ENCODE measurements around the gene ANO4.

ANO4 gene

DNA sequence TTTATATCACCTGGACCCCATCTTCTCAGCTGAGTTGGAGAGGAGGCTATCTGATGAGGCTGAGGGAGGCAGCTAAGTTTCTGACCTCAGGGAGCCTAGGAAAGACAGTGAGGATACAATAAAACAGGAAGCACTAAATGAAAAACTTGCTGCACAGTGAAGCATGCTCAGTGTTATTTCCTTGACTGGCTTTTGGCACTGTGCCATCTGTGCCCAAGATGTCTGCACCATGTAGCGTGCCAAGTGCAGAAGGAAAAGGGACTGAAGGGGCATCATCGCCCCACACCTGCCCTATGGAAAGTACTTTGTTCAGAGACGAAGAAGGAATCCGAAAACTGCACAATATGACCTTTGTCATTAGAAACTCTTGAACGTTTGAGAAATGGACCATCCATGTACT is 102.7 kb downstream of the ANO4 start:
- TF ChIP-seq, protein P1, sequence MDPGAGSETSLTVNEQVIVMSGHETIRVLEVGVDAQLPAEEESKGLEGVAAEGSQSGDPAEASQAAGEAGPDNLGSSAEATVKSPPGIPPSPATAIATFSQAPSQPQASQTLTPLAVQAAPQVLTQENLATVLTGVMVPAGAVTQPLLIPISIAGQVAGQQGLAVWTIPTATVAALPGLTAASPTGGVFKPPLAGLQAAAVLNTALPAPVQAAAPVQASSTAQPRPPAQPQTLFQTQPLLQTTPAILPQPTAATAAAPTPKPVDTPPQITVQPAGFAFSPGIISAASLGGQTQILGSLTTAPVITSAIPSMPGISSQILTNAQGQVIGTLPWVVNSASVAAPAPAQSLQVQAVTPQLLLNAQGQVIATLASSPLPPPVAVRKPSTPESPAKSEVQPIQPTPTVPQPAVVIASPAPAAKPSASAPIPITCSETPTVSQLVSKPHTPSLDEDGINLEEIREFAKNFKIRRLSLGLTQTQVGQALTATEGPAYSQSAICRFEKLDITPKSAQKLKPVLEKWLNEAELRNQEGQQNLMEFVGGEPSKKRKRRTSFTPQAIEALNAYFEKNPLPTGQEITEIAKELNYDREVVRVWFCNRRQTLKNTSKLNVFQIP (CRISPR knock-in tag; IDR thresholded peaks at IDR 0.05; ENCODE audit: borderline replicate concordance, low read depth) = no peak
- TF ChIP-seq, protein P2, sequence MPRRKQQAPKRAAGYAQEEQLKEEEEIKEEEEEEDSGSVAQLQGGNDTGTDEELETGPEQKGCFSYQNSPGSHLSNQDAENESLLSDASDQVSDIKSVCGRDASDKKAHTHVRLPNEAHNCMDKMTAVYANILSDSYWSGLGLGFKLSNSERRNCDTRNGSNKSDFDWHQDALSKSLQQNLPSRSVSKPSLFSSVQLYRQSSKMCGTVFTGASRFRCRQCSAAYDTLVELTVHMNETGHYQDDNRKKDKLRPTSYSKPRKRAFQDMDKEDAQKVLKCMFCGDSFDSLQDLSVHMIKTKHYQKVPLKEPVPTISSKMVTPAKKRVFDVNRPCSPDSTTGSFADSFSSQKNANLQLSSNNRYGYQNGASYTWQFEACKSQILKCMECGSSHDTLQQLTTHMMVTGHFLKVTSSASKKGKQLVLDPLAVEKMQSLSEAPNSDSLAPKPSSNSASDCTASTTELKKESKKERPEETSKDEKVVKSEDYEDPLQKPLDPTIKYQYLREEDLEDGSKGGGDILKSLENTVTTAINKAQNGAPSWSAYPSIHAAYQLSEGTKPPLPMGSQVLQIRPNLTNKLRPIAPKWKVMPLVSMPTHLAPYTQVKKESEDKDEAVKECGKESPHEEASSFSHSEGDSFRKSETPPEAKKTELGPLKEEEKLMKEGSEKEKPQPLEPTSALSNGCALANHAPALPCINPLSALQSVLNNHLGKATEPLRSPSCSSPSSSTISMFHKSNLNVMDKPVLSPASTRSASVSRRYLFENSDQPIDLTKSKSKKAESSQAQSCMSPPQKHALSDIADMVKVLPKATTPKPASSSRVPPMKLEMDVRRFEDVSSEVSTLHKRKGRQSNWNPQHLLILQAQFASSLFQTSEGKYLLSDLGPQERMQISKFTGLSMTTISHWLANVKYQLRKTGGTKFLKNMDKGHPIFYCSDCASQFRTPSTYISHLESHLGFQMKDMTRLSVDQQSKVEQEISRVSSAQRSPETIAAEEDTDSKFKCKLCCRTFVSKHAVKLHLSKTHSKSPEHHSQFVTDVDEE (CRISPR knock-in tag; IDR thresholded peaks at IDR 0.05) = no peak
- TF ChIP-seq ZNF70 (CRISPR knock-in tag; IDR thresholded peaks at IDR 0.05) (no peak), GLIS3 (CRISPR knock-in tag; IDR thresholded peaks at IDR 0.05) (no peak), ZNF8 (CRISPR knock-in tag; IDR thresholded peaks at IDR 0.05) (no peak), BACH2 (CRISPR knock-in tag; IDR thresholded peaks at IDR 0.05; ENCODE audit: borderline replicate concordance) (no peak), ARNTL (CRISPR knock-in tag; IDR thresholded peaks at IDR 0.05; ENCODE audit: borderline replicate concordance, low read depth) (no peak), ZC3H10 (CRISPR knock-in tag; IDR thresholded peaks at IDR 0.05) (no peak)
- no peak for ATAC-seq

DNA sequence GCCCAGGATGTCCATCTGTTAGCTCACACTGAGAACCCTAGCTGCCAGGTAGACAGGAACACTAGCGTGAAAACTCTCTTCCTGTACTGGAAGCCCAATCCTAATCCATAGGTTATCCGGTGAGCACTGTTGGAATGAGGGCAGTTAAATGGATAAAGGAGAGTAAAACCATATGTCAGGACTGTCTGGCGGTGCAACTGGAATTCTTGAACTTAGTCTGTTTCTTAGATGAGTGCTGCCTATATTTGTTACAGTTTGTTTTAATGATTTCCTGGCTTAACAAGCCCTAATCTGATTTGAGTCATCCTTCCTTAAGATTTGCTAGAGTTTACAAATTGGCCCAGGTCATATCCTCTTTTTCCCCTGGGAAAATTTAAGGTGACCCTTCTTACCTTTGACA is 104.7 kb downstream of the ANO4 start:
- no peak for TF ChIP-seq ZC3H10 (CRISPR knock-in tag; IDR thresholded peaks at IDR 0.05)
- no peak for TF ChIP-seq OSR1 (CRISPR knock-in tag; IDR thresholded peaks at IDR 0.05)
- TF ChIP-seq SNAI2 (CRISPR knock-in tag; IDR thresholded peaks at IDR 0.05) = no peak
- TF ChIP-seq ESRRG (CRISPR knock-in tag; IDR thresholded peaks at IDR 0.05) = no peak
- no peak for TF ChIP-seq TOX (CRISPR knock-in tag; IDR thresholded peaks at IDR 0.05; ENCODE audit: borderline replicate concordance)
- TF ChIP-seq ZFP3 (CRISPR knock-in tag; IDR thresholded peaks at IDR 0.05) = no peak
- TF ChIP-seq, protein P1 (CRISPR knock-in tag; IDR thresholded peaks at IDR 0.05; ENCODE audit: borderline replicate concordance, low read depth) = no peak
- TF ChIP-seq ZFP30 (CRISPR knock-in tag; IDR thresholded peaks at IDR 0.05) = no peak
- TF ChIP-seq ARNTL (CRISPR knock-in tag; IDR thresholded peaks at IDR 0.05; ENCODE audit: borderline replicate concordance, low read depth) = no peak
- TF ChIP-seq RARB (CRISPR knock-in tag; IDR thresholded peaks at IDR 0.05) = no peak
- no peak for TF ChIP-seq PPARA (CRISPR knock-in tag; IDR thresholded peaks at IDR 0.05; ENCODE audit: borderline replicate concordance)
- no peak for TF ChIP-seq PATZ1 (CRISPR knock-in tag; IDR thresholded peaks at IDR 0.05; ENCODE audit: borderline replicate concordance)
- peak; percentile 50 for ATAC-seq

DNA sequence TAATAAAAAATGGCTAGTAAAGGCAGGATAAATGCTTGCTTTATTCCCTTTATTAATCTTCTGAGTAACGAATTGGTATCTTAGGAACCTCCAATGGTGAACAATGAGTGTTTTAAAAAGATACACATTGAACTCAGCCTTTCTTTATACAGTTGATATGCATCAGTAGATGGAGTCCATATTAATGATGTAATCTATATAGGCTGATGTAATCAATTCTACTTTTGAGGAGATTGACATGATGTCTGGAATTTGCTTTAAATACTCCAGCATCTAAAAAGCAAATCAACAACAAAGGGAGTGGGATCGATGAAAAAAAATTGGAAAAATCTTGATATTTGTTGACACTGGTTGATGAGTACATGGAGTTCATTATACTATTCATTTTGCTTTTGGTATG is 106.2 kb downstream of the ANO4 start:
- ATAC-seq = no peak
- TF ChIP-seq, protein P2 (CRISPR knock-in tag; IDR thresholded peaks at IDR 0.05) = no peak
- TF ChIP-seq ARNTL (CRISPR knock-in tag; IDR thresholded peaks at IDR 0.05; ENCODE audit: borderline replicate concordance, low read depth) = no peak
- TF ChIP-seq ZNF565 (CRISPR knock-in tag; conservative IDR thresholded peaks at IDR 0.05; ENCODE audit: low read depth) = no peak
- TF ChIP-seq ISL1 (CRISPR knock-in tag; IDR thresholded peaks at IDR 0.05) = no peak
- TF ChIP-seq OSR1 (CRISPR knock-in tag; IDR thresholded peaks at IDR 0.05) = no peak
- TF ChIP-seq ZFP30 (CRISPR knock-in tag; IDR thresholded peaks at IDR 0.05) = no peak
- no peak for TF ChIP-seq ZFP3 (CRISPR knock-in tag; IDR thresholded peaks at IDR 0.05)
- no peak for TF ChIP-seq ESRRG (CRISPR knock-in tag; IDR thresholded peaks at IDR 0.05)
- TF ChIP-seq, protein P3, sequence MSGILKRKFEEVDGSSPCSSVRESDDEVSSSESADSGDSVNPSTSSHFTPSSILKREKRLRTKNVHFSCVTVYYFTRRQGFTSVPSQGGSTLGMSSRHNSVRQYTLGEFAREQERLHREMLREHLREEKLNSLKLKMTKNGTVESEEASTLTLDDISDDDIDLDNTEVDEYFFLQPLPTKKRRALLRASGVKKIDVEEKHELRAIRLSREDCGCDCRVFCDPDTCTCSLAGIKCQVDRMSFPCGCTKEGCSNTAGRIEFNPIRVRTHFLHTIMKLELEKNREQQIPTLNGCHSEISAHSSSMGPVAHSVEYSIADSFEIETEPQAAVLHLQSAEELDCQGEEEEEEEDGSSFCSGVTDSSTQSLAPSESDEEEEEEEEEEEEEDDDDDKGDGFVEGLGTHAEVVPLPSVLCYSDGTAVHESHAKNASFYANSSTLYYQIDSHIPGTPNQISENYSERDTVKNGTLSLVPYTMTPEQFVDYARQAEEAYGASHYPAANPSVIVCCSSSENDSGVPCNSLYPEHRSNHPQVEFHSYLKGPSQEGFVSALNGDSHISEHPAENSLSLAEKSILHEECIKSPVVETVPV (CRISPR knock-in tag; IDR thresholded peaks at IDR 0.05) = no peak
- no peak for TF ChIP-seq SNAI2 (CRISPR knock-in tag; IDR thresholded peaks at IDR 0.05)
- TF ChIP-seq CSDC2 (CRISPR knock-in tag; IDR thresholded peaks at IDR 0.05) = no peak
- no peak for TF ChIP-seq ZC3H10 (CRISPR knock-in tag; IDR thresholded peaks at IDR 0.05)
- no peak for TF ChIP-seq TOX (CRISPR knock-in tag; IDR thresholded peaks at IDR 0.05; ENCODE audit: borderline replicate concordance)
- no peak for TF ChIP-seq TCF4 (CRISPR knock-in tag; IDR thresholded peaks at IDR 0.05; ENCODE audit: borderline replicate concordance)
- TF ChIP-seq, protein P4, sequence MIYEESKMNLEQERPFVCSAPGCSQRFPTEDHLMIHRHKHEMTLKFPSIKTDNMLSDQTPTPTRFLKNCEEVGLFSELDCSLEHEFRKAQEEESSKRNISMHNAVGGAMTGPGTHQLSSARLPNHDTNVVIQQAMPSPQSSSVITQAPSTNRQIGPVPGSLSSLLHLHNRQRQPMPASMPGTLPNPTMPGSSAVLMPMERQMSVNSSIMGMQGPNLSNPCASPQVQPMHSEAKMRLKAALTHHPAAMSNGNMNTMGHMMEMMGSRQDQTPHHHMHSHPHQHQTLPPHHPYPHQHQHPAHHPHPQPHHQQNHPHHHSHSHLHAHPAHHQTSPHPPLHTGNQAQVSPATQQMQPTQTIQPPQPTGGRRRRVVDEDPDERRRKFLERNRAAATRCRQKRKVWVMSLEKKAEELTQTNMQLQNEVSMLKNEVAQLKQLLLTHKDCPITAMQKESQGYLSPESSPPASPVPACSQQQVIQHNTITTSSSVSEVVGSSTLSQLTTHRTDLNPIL (CRISPR knock-in tag; IDR thresholded peaks at IDR 0.05; ENCODE audit: low read depth) = no peak
- TF ChIP-seq ZNF8 (CRISPR knock-in tag; IDR thresholded peaks at IDR 0.05) = no peak
- TF ChIP-seq BACH2 (CRISPR knock-in tag; IDR thresholded peaks at IDR 0.05; ENCODE audit: borderline replicate concordance) = no peak
